MCF 10A (cell line): ENCODE results near the gene TNFSF9. TPM values are rescaled to one million over a fixed set of nuclear protein-coding genes. Genes with fewer than 3 reads are reported as not detected.
A peak's percentile ranks its signal among the peaks of the same experiment; 100 is the strongest.

Experiments used
- BruUV-seq: library from RNA; stranded (reverse); fragments of 400-500 nt; replicated peaks from 2 replicates; lab custom pipeline; 2021; lab: Mats Ljungman, UMichigan
- CTCF ChIA-PET: fragments of 300-600 bp; sonication (Branson Sonifier 250); formaldehyde crosslinking; extraction: SDS; loops from one replicate; lab custom pipeline; 2021; ENCODE audit warnings: antibody characterized with exemption, inconsistent platforms; lab: Yijun Ruan, JAX
- POLR2A ChIA-PET: fragments of 300-600, 350-650 bp; sonication (Branson Sonifier 250); formaldehyde crosslinking; extraction: SDS; loops from one replicate; lab custom pipeline; 2020; ENCODE audit warnings: antibody characterized with exemption, inconsistent platforms; lab: Yijun Ruan, JAX
- DNase-seq: peaks from one replicate; pipeline ENCODE4 v3.0.0-alpha.2; 2018; ENCODE audit not compliant: unreplicated experiment
- H3K27ac Mint-ChIP-seq: one replicate; pipeline ENCODE4 v1.8.0; 2022; ENCODE audit warnings: mild to moderate bottlenecking, low read depth, mixed read lengths; ENCODE audit not compliant: unreplicated experiment
- H3K27me3 Mint-ChIP-seq: one replicate; pipeline ENCODE4 v1.8.0; 2022; ENCODE audit warnings: mixed read lengths; ENCODE audit not compliant: insufficient read depth, unreplicated experiment
- H3K36me3 Mint-ChIP-seq: one replicate; pipeline ENCODE4 v1.8.0; 2022; ENCODE audit warnings: mild to moderate bottlenecking, moderate library complexity, mixed read lengths; ENCODE audit not compliant: insufficient read depth, unreplicated experiment
- H3K4me1 Mint-ChIP-seq: one replicate; pipeline ENCODE4 v1.8.0; 2022; ENCODE audit warnings: mixed read lengths; ENCODE audit not compliant: insufficient read depth, unreplicated experiment
- H3K4me3 Mint-ChIP-seq: one replicate; pipeline ENCODE4 v1.8.0; 2022; ENCODE audit warnings: mild to moderate bottlenecking, moderate library complexity, mixed read lengths; ENCODE audit not compliant: unreplicated experiment
- H3K9me3 Mint-ChIP-seq: one replicate; pipeline ENCODE4 v1.8.0; 2022; ENCODE audit warnings: mixed read lengths; ENCODE audit not compliant: unreplicated experiment
- CTCF ChIP-seq: fragments of 200-600 bp; IDR thresholded peaks from one replicate; pipeline ENCODE4 v1.8.0; 2022; ENCODE audit warnings: antibody characterized with exemption, mild to moderate bottlenecking; ENCODE audit not compliant: unreplicated experiment
- intact Hi-C: fragments of 100-400 bp; cut with micrococcal nuclease; formaldehyde crosslinking; loops from 2 replicates; pipeline ENCODE4 v1.14.1; 2022
- total RNA-seq: library from RNA; stranded (reverse); gene quantifications from 2 replicates; pipeline ENCODE4 v1.2.3, GENCODE V29; 2022

The TNFSF9 gene
- total RNA-seq, 1 experiment from 2014 or later: 6.2 TPM

GRCh38 chr19:6551091-6551490 is 20.3 kb downstream of the TNFSF9 start:
- TF ChIP-seq CTCF: no peak
- CTCF ChIA-PET: no interaction called here
- peaks cover 5% of the 10 kb centered on the region for H3K4me1 Mint-ChIP-seq
- H3K9me3 Mint-ChIP-seq: no peaks in the 10 kb centered on the region
- no peak overlapping the region for H3K27ac Mint-ChIP-seq
- no TSS peak for BruUV-seq
- intact Hi-C loops: no loop called here
- no peaks in the 10 kb centered on the region for H3K36me3 Mint-ChIP-seq
- POLR2A ChIA-PET: no interaction called here
- H3K27me3 Mint-ChIP-seq: no peaks in the 10 kb centered on the region
- DNase-seq: no peak
- no peak overlapping the region for H3K4me3 Mint-ChIP-seq

- H3K9me3 Mint-ChIP-seq: no peaks in the 10 kb centered on the region
- H3K36me3 Mint-ChIP-seq: no peaks in the 10 kb centered on the region
- H3K4me3 Mint-ChIP-seq: no peak overlapping the region
- H3K27me3 Mint-ChIP-seq: no peaks in the 10 kb centered on the region
- ChIA-PET POLR2A (no interaction called here), CTCF (no interaction called here)
- H3K27ac Mint-ChIP-seq: no peak overlapping the region
- no peak for TF ChIP-seq CTCF
- no peak for DNase-seq
- no TSS peak for BruUV-seq
- intact Hi-C loops: no loop called here
- H3K4me1 Mint-ChIP-seq: peaks cover 5% of the 10 kb centered on the region
Measured at GRCh38 chr19:6551607-6552450, 21.0 kb downstream of the TNFSF9 start.

GRCh38 chr19:6556043-6556449 is 25.2 kb downstream of the TNFSF9 start:
- H3K36me3 Mint-ChIP-seq: no peaks in the 10 kb centered on the region
- H3K4me3 Mint-ChIP-seq: no peak overlapping the region
- H3K4me1 Mint-ChIP-seq: no peaks in the 10 kb centered on the region
- ChIA-PET CTCF (no interaction called here), POLR2A (interaction anchor here (0.6 to 2.2 kb wide), 3 partner anchors 18 to 554 kb away, joined by 4 to 7 read pairs (median 5); partner anchors contain the start of gene TNFSF9)
- TF ChIP-seq CTCF: no peak
- DNase-seq: no peak
- H3K27me3 Mint-ChIP-seq: no peaks in the 10 kb centered on the region
- no TSS peak for BruUV-seq
- intact Hi-C loops: no loop called here
- H3K27ac Mint-ChIP-seq: no peak overlapping the region
- H3K9me3 Mint-ChIP-seq: no peaks in the 10 kb centered on the region

- BruUV-seq: no TSS peak
- CTCF ChIA-PET: no interaction called here
Measured at GRCh38 chr19:6556480-6557195, 25.8 kb downstream of the TNFSF9 start.

More at GRCh38 chr19:6556480-6557195, 25.8 kb downstream of the TNFSF9 start:
- no peak overlapping the region for H3K4me3 Mint-ChIP-seq
- DNase-seq: peak; percentile 46
- intact Hi-C loops: no loop called here
- no peaks in the 10 kb centered on the region for H3K9me3 Mint-ChIP-seq
- no peaks in the 10 kb centered on the region for H3K4me1 Mint-ChIP-seq
- TF ChIP-seq CTCF: no peak
- no peak overlapping the region for H3K27ac Mint-ChIP-seq
- POLR2A ChIA-PET: interaction anchor here (0.6 to 2.2 kb wide), 2 partner anchors 26 to 555 kb away, joined by 4 to 7 read pairs; partner anchors contain the start of gene TNFSF9
- no peaks in the 10 kb centered on the region for H3K27me3 Mint-ChIP-seq
- H3K36me3 Mint-ChIP-seq: no peaks in the 10 kb centered on the region
